Esophagus squamous epithelium (tissue), 5 donors: ENCODE measurements around the gene LYRM2. TPM values are rescaled to one million over a fixed set of nuclear protein-coding genes. Genes with fewer than 3 reads are reported as not detected.

Source experiments
- DNase-seq: peaks from one replicate; lab custom pipeline; 2025; lab: John Stamatoyannopoulos, UW
- H3K27ac ChIP-seq, 4 donors: fragments of 200-600 bp; sonication (generic); one replicate each; pipeline ENCODE4 v1.5.1; 2016 to 2019; ENCODE audit warnings: mild to moderate bottlenecking in 1 of 4
- H3K27me3 ChIP-seq, 4 donors: fragments of 200-600 bp; sonication (generic); 1 replicate in 3 of 4; 2 replicates in 1 of 4; pipeline versions ENCODE4 v1.5.1 to v1.6.0; 2017 to 2021; ENCODE audit warnings: antibody characterized with exemption in 1 of 4
- H3K36me3 ChIP-seq, 3 donors: fragments of 200-600 bp; sonication (generic); one replicate each; pipeline ENCODE4 v1.5.1; 2016 to 2019
- H3K4me1 ChIP-seq, 3 donors: fragments of 200-600 bp; sonication (generic); one replicate each; pipeline ENCODE4 v1.5.1; 2017 to 2019
- H3K4me3 ChIP-seq, 4 donors: fragments of 200-600 bp; sonication (generic); 1 replicate in 3 of 4; 2 replicates in 1 of 4; pipeline ENCODE4 v1.5.1; 2016 to 2019; ENCODE audit warnings: mild to moderate bottlenecking in 2 of 4, moderate library complexity in 1 of 4
- H3K9me3 ChIP-seq, 3 donors: fragments of 200-600 bp; sonication (generic); one replicate each; pipeline ENCODE4 v1.5.1; 2016 to 2019
- CTCF ChIP-seq, 6 experiments: fragments of 450-650 bp in 4 of 6; fragments of 200-600 bp in 2 of 6; sonication (generic) in 2 of 6; IDR thresholded peaks; one replicate each; pipeline ENCODE4 v1.5.1; 2016 to 2019; ENCODE audit warnings: antibody characterized with exemption in 6 of 6, mild to moderate bottlenecking in 4 of 6, moderate library complexity in 4 of 6
- POLR2A ChIP-seq, 4 donors: fragments of 450-650 bp; IDR thresholded peaks; one replicate each; pipeline ENCODE4 v1.6.1; 2017; ENCODE audit warnings: antibody characterized with exemption in 4 of 4, mild to moderate bottlenecking in 4 of 4, moderate library complexity in 3 of 4
- WGBS, 2 donors: methylation state at CpG; one replicate each; pipeline ENCODE4 v1.1.5; 2018; 5-methylcytosine and 5-hydroxymethylcytosine counted together
- intact Hi-C: fragments of 100-400 bp; cut with DNase I; formaldehyde crosslinking; loops from one replicate; pipeline ENCODE4 v1.15.0; 2022
- total RNA-seq, 4 donors: library from RNA; depleted of rRNA; stranded (reverse); fragments of >200 nt; gene quantifications; one replicate each; pipeline ENCODE4 v1.1.0, GENCODE V29; 2016
- donor health status: DM: yes; HTN: yes; CAD: no.

The LYRM2 gene
- total RNA-seq, 4 donors from 2014 or later, result 4.6 to 16.6 (median 15.1) TPM

GRCh38 chr6:89599727-89600126 lies 38.8 kb downstream of the LYRM2 start:
- H3K9me3 ChIP-seq, result no peaks in the 10 kb centered on the region
- intact Hi-C loops, result no loop called here
- no peaks in the 10 kb centered on the region for H3K4me1 ChIP-seq
- no peak for DNase-seq
- H3K27ac ChIP-seq, result no peak overlapping the region
- WGBS, 2 donors, result 77 to 100% methylated on average over 3 to 6 of the region's 7 CpGs
- no peaks in the 10 kb centered on the region for H3K36me3 ChIP-seq
- no peak overlapping the region for H3K4me3 ChIP-seq
- H3K27me3 ChIP-seq, result no peaks in the 10 kb centered on the region
- TF ChIP-seq CTCF (IDR thresholded peaks at IDR 0.05) (no peak), POLR2A (IDR thresholded peaks at IDR 0.05) (no peak)

- TF ChIP-seq POLR2A (IDR thresholded peaks at IDR 0.05) (no peak), CTCF (IDR thresholded peaks at IDR 0.05) (peak in 3 of 6 experiments; percentile 28 to 59 (median 32))
- no peak overlapping the region for H3K4me3 ChIP-seq
- intact Hi-C loops, result no loop called here
- WGBS, 2 donors, result 23 to 26% methylated on average over 3 of the region's 3 CpGs
- H3K4me1 ChIP-seq, result no peaks in the 10 kb centered on the region
- no peaks in the 10 kb centered on the region for H3K36me3 ChIP-seq
- no peak for DNase-seq
- H3K27ac ChIP-seq, result no peak overlapping the region
- no peaks in the 10 kb centered on the region for H3K27me3 ChIP-seq
- H3K9me3 ChIP-seq, result no peaks in the 10 kb centered on the region
Measured at GRCh38 chr6:89597988-89598387, 40.6 kb downstream of the LYRM2 start.

GRCh38 chr6:89597372-89597771 lies 41.2 kb downstream of the LYRM2 start:
- H3K27me3 ChIP-seq, result no peaks in the 10 kb centered on the region
- DNase-seq, result no peak
- WGBS, 2 donors, result 56 to 70% methylated on average over 2 of the region's 2 CpGs
- no peaks in the 10 kb centered on the region for H3K36me3 ChIP-seq
- no peaks in the 10 kb centered on the region for H3K4me1 ChIP-seq
- no peaks in the 10 kb centered on the region for H3K9me3 ChIP-seq
- H3K4me3 ChIP-seq, result no peak overlapping the region
- TF ChIP-seq POLR2A (IDR thresholded peaks at IDR 0.05), result no peak
- no peak for TF ChIP-seq CTCF (IDR thresholded peaks at IDR 0.05)
- intact Hi-C loops, result no loop called here
- H3K27ac ChIP-seq, result no peak overlapping the region

GRCh38 chr6:89596484-89596883 lies 42.1 kb downstream of the LYRM2 start:
- intact Hi-C loops, result no loop called here
- H3K9me3 ChIP-seq, result no peaks in the 10 kb centered on the region
- no peaks in the 10 kb centered on the region for H3K27me3 ChIP-seq
- no peak overlapping the region for H3K27ac ChIP-seq
- no peaks in the 10 kb centered on the region for H3K4me1 ChIP-seq
- H3K4me3 ChIP-seq, result no peak overlapping the region
- 91 to 92% methylated on average over 1 of the region's 1 CpG for WGBS, 2 donors
- TF ChIP-seq CTCF (IDR thresholded peaks at IDR 0.05) (no peak), POLR2A (IDR thresholded peaks at IDR 0.05) (no peak)
- no peak for DNase-seq
- H3K36me3 ChIP-seq, result no peaks in the 10 kb centered on the region

GRCh38 chr6:89596056-89596455 lies 42.5 kb downstream of the LYRM2 start:
- no peak overlapping the region for H3K4me3 ChIP-seq
- H3K9me3 ChIP-seq, result no peaks in the 10 kb centered on the region
- H3K4me1 ChIP-seq, result no peaks in the 10 kb centered on the region
- H3K27ac ChIP-seq, result no peak overlapping the region
- H3K36me3 ChIP-seq, result no peaks in the 10 kb centered on the region
- H3K27me3 ChIP-seq, result no peaks in the 10 kb centered on the region
- intact Hi-C loops, result no loop called here
- TF ChIP-seq CTCF (IDR thresholded peaks at IDR 0.05) (no peak), POLR2A (IDR thresholded peaks at IDR 0.05) (no peak)
- DNase-seq, result no peak
- WGBS, 2 donors, result 80 to 100% methylated on average over 1 to 2 of the region's 2 CpGs
